GM20431 (cell line): ENCODE measurements around the gene TRPV6.

Experiments used
- in situ Hi-C: fragments of 300-500 bp; cut with MseI, MboI; formaldehyde crosslinking; loops from one replicate; pipeline ENCODE4 v1.15.0; 2020; ENCODE audit warnings: low sequenced_read_pairs; ENCODE audit not compliant: unreplicated experiment

Gene TRPV6

GRCh38 chr7:142885311-142886230 lies at the start of gene TRPV6:
TRPV6 (minus strand) TSS chr7:142885745.
- in situ Hi-C loops: loop anchor here (25.0 kb wide), 1 partner anchor 327 kb away; the partner anchor contains the start of gene TAS2R40

- in situ Hi-C loops: no loop called here
Measured at GRCh38 chr7:142934056-142934455, 48.5 kb upstream of the TRPV6 start.

GRCh38 chr7:142933624-142934023 lies 48.1 kb upstream of the TRPV6 start, which contains the start of gene TRPV5:
TRPV5 (minus strand) TSS chr7:142933746; CDS start chr7:142933459, 287 bp downstream.
- in situ Hi-C loops: no loop called here

GRCh38 chr7:142933092-142933475 lies 47.5 kb upstream of the TRPV6 start:
- in situ Hi-C loops: no loop called here

- in situ Hi-C loops: no loop called here
Measured at GRCh38 chr7:142932386-142933091, 47.0 kb upstream of the TRPV6 start.

- in situ Hi-C loops: no loop called here
Measured at GRCh38 chr7:142930126-142930730, 44.7 kb upstream of the TRPV6 start.

GRCh38 chr7:142927949-142928348 lies 42.4 kb upstream of the TRPV6 start:
- in situ Hi-C loops: no loop called here

- in situ Hi-C loops: no loop called here
Measured at GRCh38 chr7:142927085-142927745, 41.7 kb upstream of the TRPV6 start.

- in situ Hi-C loops: no loop called here
Measured at GRCh38 chr7:142925413-142925812, 39.9 kb upstream of the TRPV6 start.

GRCh38 chr7:142923391-142923790 lies 37.8 kb upstream of the TRPV6 start:
- in situ Hi-C loops: no loop called here

GRCh38 chr7:142919656-142920055 lies 34.1 kb upstream of the TRPV6 start:
- in situ Hi-C loops: no loop called here

GRCh38 chr7:142918901-142919300 lies 33.4 kb upstream of the TRPV6 start:
- in situ Hi-C loops: no loop called here

- in situ Hi-C loops: no loop called here
Measured at GRCh38 chr7:142917447-142917846, 31.9 kb upstream of the TRPV6 start.

GRCh38 chr7:142916508-142916907 lies 31.0 kb upstream of the TRPV6 start:
- in situ Hi-C loops: no loop called here

GRCh38 chr7:142915315-142915714 lies 29.8 kb upstream of the TRPV6 start:
- in situ Hi-C loops: no loop called here

- in situ Hi-C loops: no loop called here
Measured at GRCh38 chr7:142914121-142914520, 28.6 kb upstream of the TRPV6 start.

GRCh38 chr7:142913566-142913965 lies 28.0 kb upstream of the TRPV6 start:
- in situ Hi-C loops: no loop called here

- in situ Hi-C loops: no loop called here
Measured at GRCh38 chr7:142913051-142913450, 27.5 kb upstream of the TRPV6 start.

GRCh38 chr7:142910481-142910880 lies 24.9 kb upstream of the TRPV6 start:
- in situ Hi-C loops: no loop called here

- in situ Hi-C loops: no loop called here
Measured at GRCh38 chr7:142910031-142910433, 24.5 kb upstream of the TRPV6 start.
